Measurements from ENCODE around the gene KCNJ8. TPM values are rescaled to one million over a fixed set of nuclear protein-coding genes. Genes with fewer than 3 reads are reported as not detected.

The KCNJ8 gene
- total RNA-seq = 25.4 TPM

DNA sequence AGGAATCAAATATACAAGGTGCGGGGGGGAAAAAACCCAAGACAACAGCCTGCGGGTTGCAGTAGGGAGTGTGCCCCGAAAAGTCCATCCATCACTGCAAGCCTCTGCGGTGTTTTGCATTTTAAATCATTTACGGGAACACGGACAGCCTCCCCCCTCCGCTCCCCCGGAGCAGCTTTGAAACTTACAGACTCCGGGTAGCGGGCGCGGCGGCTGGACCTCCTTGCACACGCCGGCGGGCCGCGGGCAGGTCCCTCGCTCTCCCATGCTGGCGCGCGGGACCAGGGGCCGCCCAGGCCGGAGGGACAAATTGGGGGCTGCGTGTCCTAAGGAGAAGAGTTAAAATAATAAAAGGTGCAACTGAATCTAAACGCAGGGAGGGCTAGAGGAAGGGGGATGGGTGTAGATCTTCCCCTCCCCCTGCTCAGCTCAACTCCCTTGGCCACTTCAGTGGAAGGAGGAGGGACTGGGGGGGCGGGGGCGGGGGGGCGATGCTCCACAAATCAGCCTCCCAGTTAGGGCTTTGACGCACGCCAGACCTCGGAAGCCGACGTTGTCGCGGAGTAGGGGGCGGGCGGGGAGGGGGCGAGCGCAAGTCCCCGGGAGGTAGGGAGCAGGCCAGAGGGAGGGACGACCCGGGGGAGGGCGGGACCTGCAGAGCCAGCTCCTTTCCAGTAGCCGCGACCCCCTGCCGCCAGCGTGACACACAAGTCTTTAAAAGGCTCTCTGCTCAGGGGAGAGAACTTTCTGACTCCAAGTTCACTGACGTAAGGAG is at the start of gene KCNJ8:
TSS of gene KCNJ8 (minus strand) at position 349 of the 775 bp plus-strand sequence. CDS start 1,090 bp downstream, outside the sequence.

Other genes with a start within 250 kb of the KCNJ8 start
- gene SPX, start 248.4 kb downstream of the KCNJ8 start, total RNA-seq = 6.8 TPM
- gene GYS2, start 169.9 kb downstream of the KCNJ8 start, total RNA-seq = not detected
- gene LDHB, start 116.9 kb downstream of the KCNJ8 start, total RNA-seq = 476 TPM
- 44.8 TPM for gene ABCC9, start 166.7 kb upstream of the KCNJ8 start, total RNA-seq